Islet precursor cell (in vitro differentiated cells): ENCODE measurements around the gene NXPH4.

ENCODE experiments used
- DNase-seq: peaks from one replicate; pipeline ENCODE4 v3.0.0-alpha.2; 2018

NXPH4 gene

GRCh38 chr12:57248934-57249742 lies 32.5 kb downstream of the NXPH4 start:
- no peak for DNase-seq

GRCh38 chr12:57250541-57250940 lies 33.9 kb downstream of the NXPH4 start:
- DNase-seq = no peak

GRCh38 chr12:57250956-57251355 lies 34.4 kb downstream of the NXPH4 start, which contains the start of gene STAC3:
Gene STAC3, minus strand, starts transcription at chr12:57251187. Its CDS starts 1,551 bp downstream, at chr12:57249636.
- DNase-seq = no peak

- DNase-seq = no peak
Measured at GRCh38 chr12:57254506-57255280, 38.1 kb downstream of the NXPH4 start.

GRCh38 chr12:57255916-57256315 lies 39.3 kb downstream of the NXPH4 start:
- no peak for DNase-seq

GRCh38 chr12:57258977-57259970 lies 42.7 kb downstream of the NXPH4 start:
- no peak for DNase-seq

- DNase-seq = no peak
Measured at GRCh38 chr12:57260366-57260765, 43.8 kb downstream of the NXPH4 start.

GRCh38 chr12:57261428-57261865 lies 44.9 kb downstream of the NXPH4 start:
- no peak for DNase-seq

- DNase-seq = no peak
Measured at GRCh38 chr12:57262126-57262822, 45.7 kb downstream of the NXPH4 start.

- no peak for DNase-seq
Measured at GRCh38 chr12:57263096-57263495, 46.5 kb downstream of the NXPH4 start.

- DNase-seq = no peak
Measured at GRCh38 chr12:57266681-57267080, 50.1 kb downstream of the NXPH4 start.

GRCh38 chr12:57268264-57268663 lies 51.7 kb downstream of the NXPH4 start:
- no peak for DNase-seq

- no peak for DNase-seq
Measured at GRCh38 chr12:57270966-57271470, 54.4 kb downstream of the NXPH4 start.

- no peak for DNase-seq
Measured at GRCh38 chr12:57272337-57273151, 56.0 kb downstream of the NXPH4 start.

GRCh38 chr12:57273516-57273915 lies 56.9 kb downstream of the NXPH4 start:
- DNase-seq = no peak
